Endothelial cell of umbilical vein (primary cell): Measurements from ENCODE around the gene MEF2C. TPM values are rescaled to one million over a fixed set of nuclear protein-coding genes. Genes with fewer than 3 reads are reported as not detected.

Experiments used
- BruUV-seq: library from RNA; stranded (reverse); fragments of 400-500 nt; replicated peaks from 2 replicates; lab custom pipeline; 2021; lab: Mats Ljungman, UMichigan
- CTCF ChIA-PET: fragments of 300-600, 350-600 bp; sonication (Branson Sonifier 250); formaldehyde crosslinking; loops from one replicate; lab custom pipeline; 2021; ENCODE audit warnings: antibody characterized with exemption, inconsistent platforms; lab: Charles Lee
- POLR2A ChIA-PET: fragments of 300-600, 350-600 bp; sonication (Branson Sonifier 250); formaldehyde crosslinking; loops from one replicate; lab custom pipeline; 2021; ENCODE audit warnings: antibody characterized with exemption, inconsistent platforms; lab: Charles Lee
- DNase-seq: peaks from one replicate; pipeline ENCODE4 v3.0.0-alpha.2; 2011; ENCODE audit warnings: low read depth, low spot score
- FAIRE-seq: peaks from 2 replicates; lab custom pipeline; 2011; peaks lifted over from hg19 to GRCh38; lab: Jason Lieb, UNC
- H2AFZ ChIP-seq: 2 replicates; pipeline ENCODE4 v1.6.0; 2012; ENCODE audit warnings: low read depth, low read length, control low read depth, inconsistent platforms
- H3K27ac ChIP-seq: 2 replicates; pipeline ENCODE4 v1.5.1; 2011; ENCODE audit warnings: low read depth, mild to moderate bottlenecking, control low read depth, low read length, moderate library complexity; ENCODE audit not compliant: insufficient read depth
- H3K27me3 ChIP-seq, 2 experiments: 2 replicates each; pipeline versions ENCODE4 v1.6.0 to v1.6.1; 2011; ENCODE audit warnings: low read length in 2 of 2, mixed read lengths in 1 of 2; ENCODE audit not compliant: control insufficient read depth in 2 of 2, insufficient read depth in 2 of 2
- H3K36me3 ChIP-seq, 2 experiments: 2 replicates in 1 of 2; 3 replicates in 1 of 2; pipeline ENCODE4 v1.5.1; 2011; ENCODE audit warnings: low read length in 2 of 2, mild to moderate bottlenecking in 1 of 2, moderate library complexity in 1 of 2; ENCODE audit not compliant: control insufficient read depth in 2 of 2, insufficient read depth in 2 of 2; ENCODE audit errors: extremely low read depth in 1 of 2
- H3K4me1 ChIP-seq: 3 replicates; pipeline ENCODE4 v1.5.1; 2011; ENCODE audit warnings: mild to moderate bottlenecking, low read length; ENCODE audit not compliant: control insufficient read depth, insufficient read depth; ENCODE audit errors: extremely low read depth
- H3K4me2 ChIP-seq: 2 replicates; pipeline ENCODE4 v1.6.1; 2011; ENCODE audit warnings: low read length, control low read depth, mixed read lengths; ENCODE audit not compliant: insufficient read depth
- H3K4me3 ChIP-seq, 3 experiments: fragments of 200-600 bp in 1 of 3; sonication (generic), shearing (Covaris generic) in 1 of 3; replicated peaks in 1 of 3; 2 replicates each; pipeline ENCODE4 v1.5.1; 2011 to 2016; ENCODE audit warnings: control low read depth in 3 of 3, low read length in 3 of 3, mild to moderate bottlenecking in 2 of 3, inconsistent platforms in 1 of 3, low read depth in 1 of 3, moderate library complexity in 1 of 3; ENCODE audit not compliant: insufficient read depth in 1 of 3
- H3K79me2 ChIP-seq: 2 replicates; pipeline ENCODE4 v1.6.0; 2012; ENCODE audit warnings: low read length, inconsistent platforms; ENCODE audit not compliant: control insufficient read depth, insufficient read depth
- H3K9ac ChIP-seq: replicated peaks from 2 replicates; pipeline ENCODE3; 2011; ENCODE audit warnings: low read length, control low read depth; ENCODE audit not compliant: insufficient read depth; ENCODE audit errors: extremely low read depth
- H3K9me1 ChIP-seq: replicated peaks from 3 replicates; pipeline ENCODE4 v1.6.0; 2011; ENCODE audit warnings: mild to moderate bottlenecking, low read length; ENCODE audit not compliant: control insufficient read depth, insufficient read depth; ENCODE audit errors: extremely low read depth
- H3K9me3 ChIP-seq: replicated peaks from 2 replicates; pipeline ENCODE4 v1.5.1; 2012; ENCODE audit warnings: low read length, inconsistent platforms; ENCODE audit not compliant: control insufficient read depth, insufficient read depth
- H4K20me1 ChIP-seq: replicated peaks from 2 replicates; pipeline ENCODE3; 2011; ENCODE audit warnings: mild to moderate bottlenecking, low read length; ENCODE audit not compliant: control insufficient read depth, insufficient read depth; ENCODE audit errors: extremely low read depth
- EZH2 ChIP-seq: IDR thresholded peaks from 2 replicates; pipeline ENCODE4 v1.6.1; 2012; ENCODE audit warnings: borderline replicate concordance, low read depth, mild to moderate bottlenecking, moderate library complexity, low read length, inconsistent platforms; ENCODE audit not compliant: severe bottlenecking
- FOS ChIP-seq: IDR thresholded peaks from 2 replicates; pipeline ENCODE4 v1.6.1; 2011; ENCODE audit warnings: mild to moderate bottlenecking, low read length, moderate library complexity, borderline replicate concordance; ENCODE audit not compliant: insufficient read depth
- GATA2 ChIP-seq: IDR thresholded peaks from 2 replicates; pipeline ENCODE4 v1.7.0; 2011; ENCODE audit warnings: low read depth, mild to moderate bottlenecking, moderate library complexity, mixed read lengths, low read length; ENCODE audit not compliant: insufficient read length, insufficient read depth
- JUN ChIP-seq: IDR thresholded peaks from 2 replicates; pipeline ENCODE4 v1.6.1; 2011; ENCODE audit warnings: borderline replicate concordance, low read depth; ENCODE audit not compliant: insufficient read length, insufficient read depth
- MYC ChIP-seq: IDR thresholded peaks from one replicate; pipeline ENCODE4 v1.6.1; 2011; ENCODE audit warnings: mild to moderate bottlenecking, low read depth, low read length
- POLR2A ChIP-seq: IDR thresholded peaks from 2 replicates; pipeline ENCODE4 v1.6.1; 2012; ENCODE audit warnings: low read depth, mild to moderate bottlenecking, control low read depth, low read length
- POLR2AphosphoS5 ChIP-seq: IDR thresholded peaks from 2 replicates; pipeline ENCODE4 v1.6.1; 2012; ENCODE audit warnings: low read depth, mild to moderate bottlenecking, control low read depth, low read length, moderate library complexity; ENCODE audit not compliant: insufficient read depth
- dilution Hi-C: fragments of 300-500 bp; cut with MboI; formaldehyde crosslinking; loops from one replicate; pipeline ENCODE4 v1.15.0; 2019; ENCODE audit warnings: low sequenced_read_pairs; ENCODE audit not compliant: extremely low pct_ligation_motif_present
- intact Hi-C: fragments of 100-400 bp; cut with micrococcal nuclease; formaldehyde crosslinking; loops from one replicate; pipeline ENCODE4 v1.10.0; 2022
- polyA plus RNA-seq, 4 experiments: library from polyadenylated mRNA; depleted of rRNA in 3 of 4; stranded (reverse) in 3 of 4; unstranded in 1 of 4; fragments of >200 nt; gene quantifications; 2 replicates each; pipeline versions ENCODE4 v1.2.1 to v1.2.3, GENCODE V29; 2011 to 2012; ENCODE audit warnings: missing spikeins in 1 of 4
- total RNA-seq: library from RNA; stranded (reverse); gene quantifications from 2 replicates; pipeline ENCODE4 v1.2.3, GENCODE V29; 2021
- TF ChIP-seq, protein P1 (sequence below), 2 donors: IDR thresholded peaks; 1 replicate in 1 of 2; 2 replicates in 1 of 2; pipeline ENCODE4 v1.5.1; 2011; ENCODE audit warnings: low read length in 2 of 2, mild to moderate bottlenecking in 2 of 2, moderate library complexity in 2 of 2, control low read depth in 1 of 2, inconsistent platforms in 1 of 2, low read depth in 1 of 2; ENCODE audit not compliant: insufficient read depth in 1 of 2; ENCODE audit errors: extremely low read depth in 1 of 2
- TF ChIP-seq, protein P2 (sequence below): IDR thresholded peaks from 2 replicates; pipeline ENCODE4 v1.6.1; 2011; ENCODE audit not compliant: insufficient read depth, insufficient read length

The MEF2C gene
- total and polyA plus RNA-seq, 2 donors (not counting 3 experiments of a cell fraction or from before 2014, with no cell fraction given): 21.2 to 67.7 TPM

- Histone ChIP-seq H3K79me2 (no peaks in the 10 kb centered on the region), H4K20me1 (no peaks in the 10 kb centered on the region), H3K9ac (no peak overlapping the region), H2AFZ (no peak overlapping the region), H3K9me3 (no peaks in the 10 kb centered on the region), H3K27ac (no peak overlapping the region), H3K4me3 (no peak overlapping the region), H3K9me1 (no peaks in the 10 kb centered on the region), H3K36me3 (no peaks in the 10 kb centered on the region), H3K4me1 (no peaks in the 10 kb centered on the region), H3K27me3 (peaks cover 10% of the 10 kb centered on the region in 2 experiments), H3K4me2 (no peak overlapping the region)
- no TSS peak for BruUV-seq
- intact Hi-C loops: no loop called here
- POLR2A ChIA-PET: no interaction called here
- no peak for DNase-seq
- dilution Hi-C loops: no loop called here
- CTCF ChIA-PET: interaction anchor here (1.8 to 4.4 kb wide), 3 partner anchors 16 to 927 kb away, joined by 5 to 15 read pairs (median 14); no protein-coding TSS in a partner anchor
- no peak for FAIRE-seq
- no peak for TF ChIP-seq GATA2
- TF ChIP-seq, protein P1, sequence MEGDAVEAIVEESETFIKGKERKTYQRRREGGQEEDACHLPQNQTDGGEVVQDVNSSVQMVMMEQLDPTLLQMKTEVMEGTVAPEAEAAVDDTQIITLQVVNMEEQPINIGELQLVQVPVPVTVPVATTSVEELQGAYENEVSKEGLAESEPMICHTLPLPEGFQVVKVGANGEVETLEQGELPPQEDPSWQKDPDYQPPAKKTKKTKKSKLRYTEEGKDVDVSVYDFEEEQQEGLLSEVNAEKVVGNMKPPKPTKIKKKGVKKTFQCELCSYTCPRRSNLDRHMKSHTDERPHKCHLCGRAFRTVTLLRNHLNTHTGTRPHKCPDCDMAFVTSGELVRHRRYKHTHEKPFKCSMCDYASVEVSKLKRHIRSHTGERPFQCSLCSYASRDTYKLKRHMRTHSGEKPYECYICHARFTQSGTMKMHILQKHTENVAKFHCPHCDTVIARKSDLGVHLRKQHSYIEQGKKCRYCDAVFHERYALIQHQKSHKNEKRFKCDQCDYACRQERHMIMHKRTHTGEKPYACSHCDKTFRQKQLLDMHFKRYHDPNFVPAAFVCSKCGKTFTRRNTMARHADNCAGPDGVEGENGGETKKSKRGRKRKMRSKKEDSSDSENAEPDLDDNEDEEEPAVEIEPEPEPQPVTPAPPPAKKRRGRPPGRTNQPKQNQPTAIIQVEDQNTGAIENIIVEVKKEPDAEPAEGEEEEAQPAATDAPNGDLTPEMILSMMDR (IDR thresholded peaks at IDR 0.05; ENCODE audit: extremely low read depth in 1 of 2, insufficient read depth in 1 of 2, low read depth in 1 of 2, low read length in 2 of 2): no peak
- TF ChIP-seq, protein P2, sequence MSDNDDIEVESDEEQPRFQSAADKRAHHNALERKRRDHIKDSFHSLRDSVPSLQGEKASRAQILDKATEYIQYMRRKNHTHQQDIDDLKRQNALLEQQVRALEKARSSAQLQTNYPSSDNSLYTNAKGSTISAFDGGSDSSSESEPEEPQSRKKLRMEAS: no peak
- no peak for TF ChIP-seq MYC
- no peak for TF ChIP-seq POLR2AphosphoS5
- no peak for TF ChIP-seq POLR2A
- TF ChIP-seq EZH2: no peak
- TF ChIP-seq JUN: no peak
- TF ChIP-seq FOS: no peak
These were observed 175.0 kb downstream of the MEF2C start for GRCh38 chr5:88708021-88708420.
